Astrocyte of the spinal cord (primary cell): Measurements from ENCODE around the gene FAM81B.

Source experiments
- DNase-seq: peaks from one replicate; pipeline ENCODE4 v3.0.0; 2011; ENCODE audit warnings: low read depth, low spot score
- H3K4me3 ChIP-seq: 2 replicates; pipeline ENCODE4 v1.5.1; 2011; ENCODE audit warnings: low read depth, mild to moderate bottlenecking, low read length, moderate library complexity
- in situ Hi-C: cut with HindIII; loops from 2 replicates; pipeline ENCODE4 v1.10.0; 2017; ENCODE audit warnings: low sequenced_read_pairs
- TF ChIP-seq, protein P1 (sequence below): IDR thresholded peaks from 2 replicates; pipeline ENCODE4 v1.5.1; 2012; ENCODE audit warnings: low read depth, mild to moderate bottlenecking, low read length, inconsistent platforms

Gene FAM81B

DNA sequence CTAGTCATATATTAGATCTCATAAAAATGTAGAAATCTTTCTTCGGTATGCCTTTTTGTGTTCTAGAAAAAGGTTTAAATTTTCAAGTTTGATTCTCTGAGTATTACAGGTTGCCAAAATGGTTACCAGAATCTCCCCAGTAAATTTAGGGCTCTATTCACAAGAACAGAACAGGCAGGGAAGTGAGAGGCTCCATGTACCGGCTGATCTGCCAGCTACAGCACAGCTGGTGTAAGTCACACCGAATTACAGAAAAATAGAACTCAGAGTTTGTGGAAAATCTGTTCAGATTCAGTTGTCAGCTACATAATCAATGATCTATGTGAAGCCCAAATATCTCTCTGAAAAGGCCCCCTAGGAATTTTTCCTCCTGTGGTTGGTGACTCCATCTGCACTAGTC lies 10.5 kb downstream of the FAM81B start:
- TF ChIP-seq, protein P1, sequence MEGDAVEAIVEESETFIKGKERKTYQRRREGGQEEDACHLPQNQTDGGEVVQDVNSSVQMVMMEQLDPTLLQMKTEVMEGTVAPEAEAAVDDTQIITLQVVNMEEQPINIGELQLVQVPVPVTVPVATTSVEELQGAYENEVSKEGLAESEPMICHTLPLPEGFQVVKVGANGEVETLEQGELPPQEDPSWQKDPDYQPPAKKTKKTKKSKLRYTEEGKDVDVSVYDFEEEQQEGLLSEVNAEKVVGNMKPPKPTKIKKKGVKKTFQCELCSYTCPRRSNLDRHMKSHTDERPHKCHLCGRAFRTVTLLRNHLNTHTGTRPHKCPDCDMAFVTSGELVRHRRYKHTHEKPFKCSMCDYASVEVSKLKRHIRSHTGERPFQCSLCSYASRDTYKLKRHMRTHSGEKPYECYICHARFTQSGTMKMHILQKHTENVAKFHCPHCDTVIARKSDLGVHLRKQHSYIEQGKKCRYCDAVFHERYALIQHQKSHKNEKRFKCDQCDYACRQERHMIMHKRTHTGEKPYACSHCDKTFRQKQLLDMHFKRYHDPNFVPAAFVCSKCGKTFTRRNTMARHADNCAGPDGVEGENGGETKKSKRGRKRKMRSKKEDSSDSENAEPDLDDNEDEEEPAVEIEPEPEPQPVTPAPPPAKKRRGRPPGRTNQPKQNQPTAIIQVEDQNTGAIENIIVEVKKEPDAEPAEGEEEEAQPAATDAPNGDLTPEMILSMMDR: no peak
- in situ Hi-C loops: no loop called here
- H3K4me3 ChIP-seq: no peak overlapping the region
- no peak for DNase-seq

GRCh38 chr5:95403996-95404395 lies 12.8 kb downstream of the FAM81B start:
- DNase-seq: no peak
- no peak overlapping the region for H3K4me3 ChIP-seq
- TF ChIP-seq, protein P1: no peak
- in situ Hi-C loops: no loop called here

DNA sequence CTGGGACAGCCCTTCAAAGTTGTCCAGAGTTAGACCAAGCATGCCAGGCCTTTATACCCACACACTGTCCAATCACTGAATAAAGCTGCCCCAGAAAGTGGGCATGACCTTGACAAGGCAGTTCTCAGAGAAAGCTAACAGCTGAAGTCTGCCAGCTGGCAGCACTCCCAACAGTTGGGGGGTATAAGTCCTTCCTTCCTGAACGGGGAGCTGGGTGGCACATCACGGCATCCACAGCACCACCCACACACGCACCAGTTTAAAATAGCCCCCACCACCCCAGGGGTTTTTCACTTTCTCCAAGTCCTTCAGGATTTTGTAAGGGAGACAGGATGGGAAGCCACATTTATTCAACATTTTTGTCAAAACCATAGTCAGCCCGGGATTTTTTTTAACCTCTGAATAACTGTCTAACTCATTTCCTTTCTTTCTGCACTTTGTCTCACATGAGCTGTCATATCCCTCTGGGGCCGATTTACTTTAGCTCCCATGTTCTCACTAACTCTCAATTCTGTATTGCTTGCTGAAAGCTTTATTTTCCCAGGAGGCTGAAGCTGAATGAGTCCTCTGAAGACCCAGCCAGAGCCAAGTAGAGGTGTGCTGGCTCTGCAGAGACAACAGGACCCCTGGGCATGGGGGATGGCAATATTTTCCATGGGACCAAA lies 15.4 kb downstream of the FAM81B start:
- in situ Hi-C loops: no loop called here
- peak; percentile 38 for DNase-seq
- TF ChIP-seq, protein P1: no peak
- no peak overlapping the region for H3K4me3 ChIP-seq

DNA sequence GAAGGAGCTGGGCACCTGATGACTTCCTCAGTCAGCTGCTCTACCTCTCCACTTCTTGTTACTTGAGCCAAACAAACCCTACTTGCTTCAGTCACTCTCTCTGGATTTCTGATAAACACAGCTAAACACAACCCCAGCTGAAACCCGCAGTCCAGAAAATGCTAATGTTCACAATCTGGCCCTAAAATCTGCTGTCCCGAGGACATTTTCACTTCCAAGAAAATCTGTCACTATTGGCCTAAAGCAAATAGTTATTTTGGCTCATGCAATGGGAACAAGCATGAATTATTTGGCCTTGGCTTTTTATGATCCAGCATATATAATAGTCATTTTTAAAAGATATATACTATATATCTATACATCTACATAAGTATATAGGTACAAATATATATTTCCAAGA lies 19.1 kb downstream of the FAM81B start:
- TF ChIP-seq, protein P1: no peak
- H3K4me3 ChIP-seq: no peak overlapping the region
- in situ Hi-C loops: no loop called here
- DNase-seq: no peak

DNA sequence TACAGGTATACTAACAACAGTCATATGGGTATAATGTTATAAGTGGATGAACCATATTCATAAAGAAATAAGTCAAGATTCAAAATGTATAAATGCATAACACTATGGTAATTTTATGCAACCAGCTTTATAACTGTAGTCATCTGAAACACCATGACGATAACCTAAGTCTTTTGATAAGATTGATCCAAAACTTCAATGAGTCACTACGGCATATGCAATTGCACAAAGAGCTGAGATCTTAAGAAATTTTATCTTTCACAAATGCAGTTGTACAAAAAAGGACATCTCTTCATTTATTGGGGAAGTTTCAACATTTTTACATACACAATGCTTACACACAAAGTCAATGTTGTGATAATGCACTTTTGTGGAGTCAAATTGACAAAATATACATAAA lies 20.3 kb downstream of the FAM81B start:
- DNase-seq: no peak
- in situ Hi-C loops: no loop called here
- H3K4me3 ChIP-seq: no peak overlapping the region
- TF ChIP-seq, protein P1: no peak

- no peak for DNase-seq
- in situ Hi-C loops: no loop called here
- TF ChIP-seq, protein P1: no peak
- H3K4me3 ChIP-seq: no peak overlapping the region
Measured at GRCh38 chr5:95414451-95414850, 23.3 kb downstream of the FAM81B start.
